Heart right ventricle (tissue), 16 donors: ENCODE results near the gene PCDH1. TPM values are rescaled to one million over a fixed set of nuclear protein-coding genes. Genes with fewer than 3 reads are reported as not detected.
A peak's percentile ranks its signal among the peaks of the same experiment; 100 is the strongest.

Experiments used
- ATAC-seq, 8 donors: fragments of 200-7000 bp; cut with Tn5 transposase; one replicate each; pipeline ENCODE4 v1.9.1; 2020; ENCODE audit warnings: mild to moderate bottlenecking in 8 of 8, moderate library complexity in 8 of 8, moderate number of reproducible peaks in 1 of 8
- DNase-seq, 2 donors: peaks; one replicate each; pipeline ENCODE4 v3.0.0-alpha.2; 2020
- H3K27ac ChIP-seq, 10 donors: fragments of 200-600 bp; sonication (generic) in 2 of 10; one replicate each; pipeline versions ENCODE4 v1.5.0 to v1.8.0; 2020 to 2022; ENCODE audit warnings: mild to moderate bottlenecking in 3 of 10
- H3K27me3 ChIP-seq, 7 donors: fragments of 200-600 bp; one replicate each; pipeline ENCODE4 v1.8.0; 2021 to 2022; ENCODE audit warnings: mild to moderate bottlenecking in 2 of 7
- H3K36me3 ChIP-seq, 9 donors: fragments of 200-600 bp; sonication (generic) in 1 of 9; one replicate each; pipeline versions ENCODE4 v1.5.0 to v1.8.0; 2020 to 2022; ENCODE audit warnings: mild to moderate bottlenecking in 2 of 9
- H3K4me1 ChIP-seq, 9 donors: fragments of 200-600 bp; sonication (generic) in 1 of 9; one replicate each; pipeline versions ENCODE4 v1.5.0 to v1.8.0; 2020 to 2022; ENCODE audit warnings: mild to moderate bottlenecking in 4 of 9
- H3K4me3 ChIP-seq, 10 donors: fragments of 200-600 bp; sonication (generic) in 2 of 10; one replicate each; pipeline versions ENCODE4 v1.5.0 to v1.8.0; 2020 to 2022; ENCODE audit warnings: mild to moderate bottlenecking in 7 of 10, moderate library complexity in 2 of 10
- H3K9me3 ChIP-seq, 11 donors: fragments of 200-600 bp in 10 of 11; sonication (generic) in 2 of 11; one replicate each; pipeline versions ENCODE4 v1.5.0 to v1.8.0; 2013 to 2022; ENCODE audit warnings: mild to moderate bottlenecking in 2 of 11, control low read depth in 1 of 11, moderate library complexity in 1 of 11
- CTCF ChIP-seq, 9 donors: fragments of 200-600 bp; sonication (generic) in 2 of 9; IDR thresholded peaks; one replicate each; pipeline versions ENCODE4 v1.5.0 to v1.8.0; 2021 to 2022; ENCODE audit warnings: antibody characterized with exemption in 9 of 9, mild to moderate bottlenecking in 5 of 9, moderate library complexity in 1 of 9
- WGBS, 2 donors: extraction: QIAGEN DNeasy Blood & Tissue Kit; methylation state at CpG; one replicate each; pipeline ENCODE4 v1.1.7; 2013; ENCODE audit warnings: inconsistent platforms in 1 of 2; 5-methylcytosine and 5-hydroxymethylcytosine counted together
- intact Hi-C, 10 donors: fragments of 100-400 bp; cut with DNase I; formaldehyde crosslinking; loops; one replicate each; pipeline versions ENCODE4 v1.11.1 to v1.14.2; 2022
- polyA plus RNA-seq, 2 donors: library from polyadenylated mRNA; stranded (reverse); fragments of 200-250 nt; gene quantifications; one replicate each; pipeline ENCODE4 v1.2.3, GENCODE V29; 2013
- total RNA-seq, 10 donors: library from RNA; stranded (reverse); fragmentation: NEBNext Ultra II Directional in 3 of 10; extraction: Animal tissue kit (Norgen Biotek cat#: 25700) in 3 of 10; gene quantifications; one replicate each; pipeline versions ENCODE4 v1.2.1 to v1.2.4, GENCODE V29; 2021 to 2023
- donor health status: Arrhythmogenic right ventricular cardiomyopathy.
- donor health status: ischemic (EF 13 %, LVEDD 7.1; RV severe dilation, severe dysfunction).
- donor health status: healthy with polysubstance abuse.
- donor health status: DM: no; HTN: yes; CAD: no.
- donor health status: DM: no; HTN: no; CAD: no.
- donor health status: ischemic (EF 25% LVEDD 6.9; RV normal size, moderate dysfunction).
- donor health status: ischemic (EF 25% LVEDD 5.7; RV mildly dilated, moderate dysfunction).
- donor health status: healthy.
- donor health status: DM: yes; HTN: yes; CAD: no.
- donor health status: Ischemic cardiomyopathy.
- donor health status: ischemic (EF 35%, LVEDD 5.7; RV mildly dilated, moderate dysfunction).
- donor health status: nonischemic (EF 11% LVEDD 7.7; RV severe dilation, severe dysfunction).
- donor health status: DM: yes; HTN: yes; CAD: no.
- donor health status: PGD.
- donor health status: ischemic (EF 29% LVEDD 5.4; RV normal size, mild dysfunction).
- donor health status: nonischemic (EF 23%, LVEDD 6.1; RV moderate dilation, normal function).

PCDH1 gene
- total and polyA plus RNA-seq, 12 donors: 8.4 to 45.8 (median 17.9) TPM

DNA sequence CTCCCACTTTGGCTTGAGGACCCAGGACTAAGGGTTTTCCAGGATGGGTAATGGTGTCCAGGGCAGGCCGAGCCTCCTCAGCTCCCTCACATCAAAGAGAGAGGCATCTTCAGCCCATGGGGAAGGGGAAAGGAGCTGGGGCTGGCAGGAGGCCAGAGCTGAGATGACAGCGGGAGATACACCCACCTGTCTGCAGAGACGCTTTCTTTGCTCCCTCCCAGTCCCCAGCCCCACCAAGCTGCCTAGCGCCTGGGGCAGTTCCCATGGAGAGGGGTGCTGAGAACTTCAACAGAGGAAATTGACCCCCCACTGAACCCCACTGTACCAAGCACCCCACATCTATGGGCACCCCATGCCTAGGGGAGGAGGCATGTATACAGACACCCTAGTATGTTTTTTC is 10.6 kb downstream of the PCDH1 start:
- peaks cover 0 to 15% (median 4%) of the 10 kb centered on the region in 7 donors for H3K27me3 ChIP-seq
- H3K27ac ChIP-seq: peak overlapping the region in 2 of 10 donors; percentile 5 to 33
- 65 to 73% methylated on average over 4 of the region's 4 CpGs for WGBS, 2 donors
- H3K9me3 ChIP-seq: no peaks in the 10 kb centered on the region
- H3K4me3 ChIP-seq: no peak overlapping the region
- peaks cover 0 to 71% (median 5%) of the 10 kb centered on the region in 9 donors for H3K36me3 ChIP-seq
- intact Hi-C loops: no loop called here
- DNase-seq (no peak), ATAC-seq (no peak)
- peaks cover 0 to 69% (median 26%) of the 10 kb centered on the region in 9 donors for H3K4me1 ChIP-seq
- no peak for TF ChIP-seq CTCF (IDR thresholded peaks at IDR 0.05)

GRCh38 chr5:141867139-141867538 is 11.1 kb downstream of the PCDH1 start:
- H3K36me3 ChIP-seq: peaks cover 0 to 76% (median 5%) of the 10 kb centered on the region in 9 donors
- DNase-seq (no peak), ATAC-seq (no peak)
- no peak overlapping the region for H3K27ac ChIP-seq
- no peak for TF ChIP-seq CTCF (IDR thresholded peaks at IDR 0.05)
- no peak overlapping the region for H3K4me3 ChIP-seq
- WGBS, 2 donors: 83 to 86% methylated on average over 5 of the region's 5 CpGs
- peaks cover 0 to 69% (median 21%) of the 10 kb centered on the region in 9 donors for H3K4me1 ChIP-seq
- intact Hi-C loops: no loop called here
- peaks cover 0 to 11% (median 4%) of the 10 kb centered on the region in 7 donors for H3K27me3 ChIP-seq
- H3K9me3 ChIP-seq: no peaks in the 10 kb centered on the region

- DNase-seq: no peak
Observed at GRCh38 chr5:141866096-141866495, 12.1 kb downstream of the PCDH1 start.

DNA sequence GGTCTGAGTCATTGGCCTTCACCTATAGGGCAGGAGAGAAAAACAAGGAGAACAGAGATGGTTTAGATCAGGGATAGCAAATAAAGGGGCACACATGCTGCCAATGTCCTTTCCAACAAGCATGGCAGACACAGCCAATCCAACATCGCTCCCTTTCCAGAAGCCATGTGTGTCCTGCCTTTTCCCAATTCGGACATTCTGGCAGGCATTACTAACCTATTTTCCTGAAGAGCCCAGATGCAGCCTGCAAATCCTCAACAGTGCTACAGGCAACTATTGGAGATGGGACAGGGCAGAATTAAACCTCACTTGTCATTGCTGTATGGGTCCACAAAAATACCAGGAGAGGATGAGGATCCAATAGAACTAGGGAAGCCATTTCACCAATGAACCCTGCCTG is 12.8 kb downstream of the PCDH1 start:
- Histone ChIP-seq H3K9me3 (no peaks in the 10 kb centered on the region), H3K4me1 (peaks cover 0 to 60% (median 8%) of the 10 kb centered on the region in 9 donors), H3K4me3 (no peak overlapping the region), H3K36me3 (peaks cover 0 to 91% (median 5%) of the 10 kb centered on the region in 9 donors), H3K27ac (no peak overlapping the region), H3K27me3 (no peaks in the 10 kb centered on the region)
- 83% methylated on average over 2 of the region's 2 CpGs for WGBS, 2 donors
- intact Hi-C loops: no loop called here
- ATAC-seq (no peak), DNase-seq (no peak)
- TF ChIP-seq CTCF (IDR thresholded peaks at IDR 0.05): no peak

More at GRCh38 chr5:141866096-141866495, 12.1 kb downstream of the PCDH1 start:
- TF ChIP-seq CTCF (IDR thresholded peaks at IDR 0.05): no peak
- Histone ChIP-seq H3K36me3 (peaks cover 0 to 87% (median 5%) of the 10 kb centered on the region in 9 donors), H3K4me1 (peaks cover 0 to 67% (median 15%) of the 10 kb centered on the region in 9 donors), H3K27ac (peak overlapping the region in 1 of 10 donors; percentile 1), H3K4me3 (no peak overlapping the region), H3K9me3 (no peaks in the 10 kb centered on the region), H3K27me3 (peaks cover 0 to 4% (median 0%) of the 10 kb centered on the region in 7 donors)
- intact Hi-C loops: no loop called here
- WGBS, 2 donors: 74 to 82% methylated on average over 13 of the region's 13 CpGs
- ATAC-seq: peak in 1 of 8 donors; percentile 31
